Naive thymus-derived CD8-positive, alpha-beta T cell (primary cell): ENCODE results near the gene RNF141. TPM values are rescaled to one million over a fixed set of nuclear protein-coding genes. Genes with fewer than 3 reads are reported as not detected.

Experiments used
- ATAC-seq, 2 donors: fragments of 150-1000 bp; cut with Tn5 transposase in 1 of 2; sonication (Bioruptor Pico), chemical (Tn5 transposase) in 1 of 2; 1 replicate in 1 of 2; 2 replicates in 1 of 2; pipeline ENCODE4 v1.10.0; 2021; ENCODE audit warnings: mild to moderate bottlenecking in 2 of 2, moderate library complexity in 2 of 2
- POLR2A ChIA-PET: fragments of 350-600 bp; sonication (Branson Sonifier 250); formaldehyde crosslinking; loops from one replicate; lab custom pipeline; 2021; ENCODE audit warnings: antibody characterized with exemption; lab: Charles Lee
- DNase-seq, 10 donors: peaks; one replicate each; pipeline versions ENCODE4 v3.0.0 to v3.0.0-alpha.2; 2020 to 2022
- H3K27ac Mint-ChIP-seq, 10 donors: one replicate each; pipeline ENCODE4 v1.8.0; 2020 to 2022; ENCODE audit warnings: mild to moderate bottlenecking in 10 of 10, mixed read lengths in 10 of 10, moderate library complexity in 4 of 10, inconsistent platforms in 1 of 10
- H3K27me3 Mint-ChIP-seq, 5 donors: one replicate each; pipeline ENCODE4 v1.8.0; 2021 to 2022; ENCODE audit warnings: mixed read lengths in 5 of 5
- H3K36me3 Mint-ChIP-seq, 3 donors: one replicate each; pipeline ENCODE4 v1.8.0; 2020 to 2022; ENCODE audit warnings: mixed read lengths in 3 of 3, mild to moderate bottlenecking in 2 of 3, inconsistent platforms in 1 of 3
- H3K4me1 Mint-ChIP-seq, 4 donors: one replicate each; pipeline ENCODE4 v1.8.0; 2021 to 2022; ENCODE audit warnings: mixed read lengths in 4 of 4
- H3K4me3 Mint-ChIP-seq, 10 donors: one replicate each; pipeline ENCODE4 v1.8.0; 2020 to 2022; ENCODE audit warnings: mild to moderate bottlenecking in 10 of 10, mixed read lengths in 10 of 10, moderate library complexity in 6 of 10, inconsistent platforms in 1 of 10
- H3K9me3 Mint-ChIP-seq, 9 donors: one replicate each; pipeline ENCODE4 v1.8.0; 2020 to 2022; ENCODE audit warnings: mixed read lengths in 9 of 9, mild to moderate bottlenecking in 3 of 9, inconsistent platforms in 1 of 9, moderate library complexity in 1 of 9
- polyA plus RNA-seq, 3 donors: library from polyadenylated mRNA; unstranded; fragments of 300-500 nt; fragmentation: Illumina TruSeq; gene quantifications; one replicate each; pipeline ENCODE4 v1.2.3, GENCODE V29; 2021
- total RNA-seq, 8 experiments: library from RNA in 2 of 8; stranded (reverse) in 2 of 8; gene quantifications; one replicate each; pipeline ENCODE4 v1.2.3 and lab custom pipeline; 2021 to 2026

The RNF141 gene
- total and polyA plus RNA-seq, 5 experiments from 2014 or later = 18.8 to 22.9 (median 20.5) TPM

- no peak overlapping the region for H3K4me3 Mint-ChIP-seq
- POLR2A ChIA-PET = no interaction called here
- DNase-seq = no peak
Observed at GRCh38 chr11:10533323-10533722, 7.7 kb downstream of the RNF141 start.

GRCh38 chr11:10532526-10532925 is 8.5 kb downstream of the RNF141 start:
- Mint-ChIP-seq H3K36me3 (peaks cover 4 to 53% (median 24%) of the 10 kb centered on the region in 3 donors), H3K4me1 (peaks cover 4 to 29% (median 10%) of the 10 kb centered on the region in 4 donors), H3K9me3 (no peaks in the 10 kb centered on the region), H3K27ac (no peak overlapping the region), H3K4me3 (no peak overlapping the region), H3K27me3 (no peaks in the 10 kb centered on the region)
- ATAC-seq (no peak), DNase-seq (no peak)
- POLR2A ChIA-PET = no interaction called here

More at GRCh38 chr11:10533323-10533722, 7.7 kb downstream of the RNF141 start:
- Mint-ChIP-seq H3K27me3 (no peaks in the 10 kb centered on the region), H3K9me3 (no peaks in the 10 kb centered on the region), H3K36me3 (peaks cover 4 to 48% (median 24%) of the 10 kb centered on the region in 3 donors), H3K27ac (no peak overlapping the region), H3K4me1 (peaks cover 5 to 33% (median 9%) of the 10 kb centered on the region in 4 donors)
- ATAC-seq = no peak

GRCh38 chr11:10529279-10529678 is 11.7 kb downstream of the RNF141 start:
- H3K27me3 Mint-ChIP-seq = no peaks in the 10 kb centered on the region
- no peak overlapping the region for H3K4me3 Mint-ChIP-seq
- DNase-seq (no peak), ATAC-seq (no peak)
- H3K27ac Mint-ChIP-seq = peak overlapping the region in 1 of 10 donors; percentile 49
- peaks cover 5 to 19% (median 8%) of the 10 kb centered on the region in 4 donors for H3K4me1 Mint-ChIP-seq
- POLR2A ChIA-PET = no interaction called here
- H3K9me3 Mint-ChIP-seq = no peaks in the 10 kb centered on the region
- H3K36me3 Mint-ChIP-seq = peaks cover 4 to 82% (median 31%) of the 10 kb centered on the region in 3 donors

- DNase-seq = no peak
- no peak overlapping the region for H3K4me3 Mint-ChIP-seq
- H3K4me1 Mint-ChIP-seq = peaks cover 6 to 14% (median 8%) of the 10 kb centered on the region in 4 donors
- no peaks in the 10 kb centered on the region for H3K27me3 Mint-ChIP-seq
- peaks cover 4 to 87% (median 32%) of the 10 kb centered on the region in 3 donors for H3K36me3 Mint-ChIP-seq
- H3K27ac Mint-ChIP-seq = peak overlapping the region in 1 of 10 donors; percentile 38
- ATAC-seq = no peak
- H3K9me3 Mint-ChIP-seq = no peaks in the 10 kb centered on the region
- POLR2A ChIA-PET = no interaction called here
Observed at GRCh38 chr11:10528121-10528520, 12.9 kb downstream of the RNF141 start.

- DNase-seq = no peak
- Mint-ChIP-seq H3K27me3 (no peaks in the 10 kb centered on the region), H3K4me3 (peak overlapping the region in 2 of 10 donors; percentile 8 to 9), H3K27ac (peak overlapping the region in 6 of 10 donors; percentile 1 to 68 (median 16)), H3K9me3 (no peaks in the 10 kb centered on the region), H3K36me3 (peaks cover 0 to 82% (median 29%) of the 10 kb centered on the region in 3 donors), H3K4me1 (peaks cover 6 to 14% (median 8%) of the 10 kb centered on the region in 4 donors)
- ATAC-seq = no peak
- POLR2A ChIA-PET = no interaction called here
Observed at GRCh38 chr11:10526974-10527918, 13.7 kb downstream of the RNF141 start.

- Mint-ChIP-seq H3K4me3 (no peak overlapping the region), H3K4me1 (peaks cover 6 to 14% (median 8%) of the 10 kb centered on the region in 4 donors), H3K9me3 (no peaks in the 10 kb centered on the region), H3K27ac (no peak overlapping the region), H3K36me3 (peaks cover 0 to 80% (median 28%) of the 10 kb centered on the region in 3 donors), H3K27me3 (no peaks in the 10 kb centered on the region)
- ATAC-seq = no peak
- POLR2A ChIA-PET = no interaction called here
- DNase-seq = no peak
Observed at GRCh38 chr11:10524471-10524870, 16.5 kb downstream of the RNF141 start.

GRCh38 chr11:10522921-10523320 is 18.1 kb downstream of the RNF141 start:
- POLR2A ChIA-PET = interaction anchor here (1.4 kb wide), 1 partner anchor 18 kb away, joined by 3 read pairs; the partner anchor contains the start of gene RNF141
- Mint-ChIP-seq H3K27me3 (no peaks in the 10 kb centered on the region), H3K4me1 (peaks cover 6 to 14% (median 8%) of the 10 kb centered on the region in 4 donors), H3K9me3 (no peaks in the 10 kb centered on the region), H3K36me3 (peaks cover 0 to 74% (median 19%) of the 10 kb centered on the region in 3 donors), H3K27ac (no peak overlapping the region), H3K4me3 (no peak overlapping the region)
- ATAC-seq (no peak), DNase-seq (no peak)

- Mint-ChIP-seq H3K4me3 (no peak overlapping the region), H3K36me3 (peaks cover 0 to 72% (median 19%) of the 10 kb centered on the region in 3 donors), H3K27ac (peak overlapping the region in 1 of 10 donors; percentile 4), H3K4me1 (peaks cover 4 to 9% (median 5%) of the 10 kb centered on the region in 4 donors), H3K27me3 (no peaks in the 10 kb centered on the region), H3K9me3 (no peaks in the 10 kb centered on the region)
- DNase-seq = no peak
- POLR2A ChIA-PET = no interaction called here
- ATAC-seq = no peak
Observed at GRCh38 chr11:10522276-10522675, 18.7 kb downstream of the RNF141 start.

GRCh38 chr11:10520562-10520961 is 20.4 kb downstream of the RNF141 start:
- no peak overlapping the region for H3K27ac Mint-ChIP-seq
- H3K9me3 Mint-ChIP-seq = no peaks in the 10 kb centered on the region
- peaks cover 0 to 4% (median under 1%) of the 10 kb centered on the region in 4 donors for H3K4me1 Mint-ChIP-seq
- H3K27me3 Mint-ChIP-seq = no peaks in the 10 kb centered on the region
- H3K36me3 Mint-ChIP-seq = peaks cover 0 to 67% (median 18%) of the 10 kb centered on the region in 3 donors
- no peak overlapping the region for H3K4me3 Mint-ChIP-seq
- ATAC-seq (no peak), DNase-seq (no peak)
- POLR2A ChIA-PET = no interaction called here

GRCh38 chr11:10519630-10520029 is 21.4 kb downstream of the RNF141 start:
- no peaks in the 10 kb centered on the region for H3K9me3 Mint-ChIP-seq
- H3K36me3 Mint-ChIP-seq = peaks cover 0 to 63% (median 15%) of the 10 kb centered on the region in 3 donors
- POLR2A ChIA-PET = no interaction called here
- ATAC-seq (no peak), DNase-seq (no peak)
- peak overlapping the region in 2 of 10 donors; percentile 13 to 47 for H3K27ac Mint-ChIP-seq
- H3K27me3 Mint-ChIP-seq = no peaks in the 10 kb centered on the region
- H3K4me1 Mint-ChIP-seq = peaks cover 0 to 6% (median under 1%) of the 10 kb centered on the region in 4 donors
- H3K4me3 Mint-ChIP-seq = no peak overlapping the region

- Mint-ChIP-seq H3K36me3 (peaks cover 0 to 63% (median 15%) of the 10 kb centered on the region in 3 donors), H3K4me3 (no peak overlapping the region), H3K27me3 (no peaks in the 10 kb centered on the region), H3K9me3 (no peaks in the 10 kb centered on the region), H3K27ac (peak overlapping the region in 1 of 10 donors; percentile 18), H3K4me1 (peaks cover 0 to 6% (median under 1%) of the 10 kb centered on the region in 4 donors)
- DNase-seq = no peak
- POLR2A ChIA-PET = interaction anchor here (0.9 kb wide), 1 partner anchor 57 kb away, joined by 3 read pairs; no protein-coding TSS in a partner anchor
- no peak for ATAC-seq
Observed at GRCh38 chr11:10518891-10519290, 22.1 kb downstream of the RNF141 start.

- Mint-ChIP-seq H3K27ac (peak overlapping the region in 1 of 10 donors; percentile 18), H3K36me3 (peaks cover 0 to 60% (median 11%) of the 10 kb centered on the region in 3 donors)
- POLR2A ChIA-PET = interaction anchor here (0.9 kb wide), 1 partner anchor 57 kb away, joined by 3 read pairs; no protein-coding TSS in a partner anchor
Observed at GRCh38 chr11:10518123-10518522, 22.9 kb downstream of the RNF141 start.

GRCh38 chr11:10515418-10515817 is 25.6 kb downstream of the RNF141 start:
- Mint-ChIP-seq H3K4me3 (no peak overlapping the region), H3K36me3 (peaks cover 0 to 47% (median 6%) of the 10 kb centered on the region in 3 donors), H3K9me3 (no peaks in the 10 kb centered on the region), H3K27me3 (no peaks in the 10 kb centered on the region), H3K4me1 (peaks cover 0 to 5% (median 0%) of the 10 kb centered on the region in 4 donors), H3K27ac (peak overlapping the region in 3 of 10 donors; percentile 18 to 63 (median 38))
- DNase-seq (no peak), ATAC-seq (no peak)
- POLR2A ChIA-PET = no interaction called here

More at GRCh38 chr11:10518123-10518522, 22.9 kb downstream of the RNF141 start:
- ATAC-seq (no peak), DNase-seq (no peak)
- Mint-ChIP-seq H3K4me1 (peaks cover 0 to 5% (median 0%) of the 10 kb centered on the region in 4 donors), H3K4me3 (no peak overlapping the region), H3K27me3 (no peaks in the 10 kb centered on the region), H3K9me3 (no peaks in the 10 kb centered on the region)
